MM.1S (cell line): Measurements from ENCODE around the gene C1orf56.
A peak's percentile ranks its signal among the peaks of the same experiment; 100 is the strongest.

Source experiments
- DNase-seq: peaks from one replicate; pipeline ENCODE4 v3.0.0-alpha.2; 2015
- H2AFZ ChIP-seq: fragments of 300-600 bp; sonication (generic); 2 replicates; pipeline ENCODE4 v1.6.0; 2016; ENCODE audit warnings: antibody characterized with exemption, low read length
- H3F3A ChIP-seq: fragments of 300-600 bp; sonication (generic); 2 replicates; pipeline ENCODE4 v1.6.1; 2016; ENCODE audit warnings: mild to moderate bottlenecking, antibody characterized with exemption, low read length, moderate library complexity, mixed read lengths; ENCODE audit not compliant: insufficient read depth
- H3K27ac ChIP-seq: fragments of 300-600 bp; sonication (generic); 2 replicates; pipeline ENCODE4 v1.5.1; 2016; ENCODE audit warnings: mild to moderate bottlenecking, low read length
- H3K27me3 ChIP-seq: fragments of 300-600 bp; sonication (generic); replicated peaks from 2 replicates; pipeline ENCODE4 v1.6.0; 2016; ENCODE audit warnings: low read length; ENCODE audit not compliant: insufficient read depth
- H3K36me3 ChIP-seq: fragments of 300-600 bp; sonication (generic); replicated peaks from 2 replicates; pipeline ENCODE4 v1.6.1; 2016; ENCODE audit warnings: mild to moderate bottlenecking, low read length, mixed read lengths; ENCODE audit not compliant: insufficient read depth
- H3K4me1 ChIP-seq: fragments of 300-600 bp; sonication (generic); 2 replicates; pipeline ENCODE4 v1.6.1; 2016; ENCODE audit warnings: low read length, mixed read lengths
- H3K4me2 ChIP-seq: fragments of 300-600 bp; sonication (generic); 2 replicates; pipeline ENCODE4 v1.6.0; 2016; ENCODE audit warnings: low read depth, low read length
- H3K4me3 ChIP-seq: fragments of 300-600 bp; sonication (generic); 2 replicates; pipeline ENCODE4 v1.5.1; 2016; ENCODE audit warnings: low read length, mixed read lengths
- H3K79me2 ChIP-seq: fragments of 300-600 bp; sonication (generic); 2 replicates; pipeline ENCODE4 v1.6.1; 2016; ENCODE audit warnings: mixed run types, low read length, mixed read lengths
- H3K9ac ChIP-seq: fragments of 300-600 bp; sonication (generic); 2 replicates; pipeline ENCODE4 v1.6.1; 2016; ENCODE audit warnings: low read length, mixed read lengths
- H3K9me2 ChIP-seq: fragments of 300-600 bp; sonication (generic); replicated peaks from 2 replicates; pipeline ENCODE4 v1.6.1; 2016; ENCODE audit warnings: mild to moderate bottlenecking, low read length, mixed read lengths; ENCODE audit not compliant: insufficient read depth
- H3K9me3 ChIP-seq: fragments of 300-600 bp; sonication (generic); replicated peaks from 2 replicates; pipeline ENCODE4 v1.6.1; 2016; ENCODE audit warnings: mild to moderate bottlenecking, low read length, mixed read lengths; ENCODE audit not compliant: insufficient read depth
- H4K20me1 ChIP-seq: fragments of 300-600 bp; sonication (generic); 2 replicates; pipeline ENCODE4 v1.6.1; 2016; ENCODE audit warnings: mild to moderate bottlenecking, low read length, moderate library complexity, mixed read lengths; ENCODE audit not compliant: insufficient read depth
- EZH2 ChIP-seq: fragments of 300-600 bp; sonication (generic); optimal IDR thresholded peaks from 2 replicates; pipeline ENCODE3; 2017; ENCODE audit warnings: low read depth, mild to moderate bottlenecking, antibody characterized with exemption, low read length, mixed read lengths
- EZH2phosphoT487 ChIP-seq: fragments of 300-600 bp; sonication (generic); IDR thresholded peaks from 2 replicates; pipeline ENCODE4 v1.6.1; 2018; ENCODE audit warnings: antibody characterized with exemption, low read length
- TF ChIP-seq, protein P1 (sequence below): fragments of 300-600 bp; sonication (generic); IDR thresholded peaks from 2 replicates; pipeline ENCODE4 v1.5.1; 2016; ENCODE audit warnings: antibody characterized with exemption, low read length, mixed read lengths

The C1orf56 gene

DNA sequence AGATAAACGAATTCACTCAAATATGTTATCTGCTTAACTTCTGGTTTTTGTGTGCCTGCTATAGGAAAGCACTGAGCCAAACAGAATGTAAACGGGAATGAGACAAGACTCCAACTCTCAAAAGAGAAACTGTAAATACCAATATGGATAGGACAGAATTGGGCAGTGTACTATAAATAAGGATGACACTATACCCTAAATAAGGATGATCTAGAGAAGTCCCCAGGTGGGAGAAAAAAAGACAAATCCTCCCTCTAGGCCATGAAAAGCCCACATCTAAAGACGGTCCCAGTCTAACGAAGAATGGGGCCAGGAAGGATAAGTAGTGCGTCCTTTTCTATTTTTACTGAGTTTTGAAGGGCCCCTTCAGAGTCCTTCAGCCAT is 21.5 kb downstream of the C1orf56 start:
- no peak overlapping the region for H3K4me2 ChIP-seq
- TF ChIP-seq EZH2phosphoT487: no peak
- no peaks in the 10 kb centered on the region for H4K20me1 ChIP-seq
- no peak for DNase-seq
- H3K9me2 ChIP-seq: no peaks in the 10 kb centered on the region
- no peak overlapping the region for H3K9ac ChIP-seq
- no peak overlapping the region for H2AFZ ChIP-seq
- H3K9me3 ChIP-seq: no peaks in the 10 kb centered on the region
- H3K4me1 ChIP-seq: 0 out of 2 replicates have a peak, but pooled peaks cover 3% of the 10 kb centered on the region
- peaks cover 19% of the 10 kb centered on the region for H3F3A ChIP-seq
- no peaks in the 10 kb centered on the region for H3K27me3 ChIP-seq
- H3K4me3 ChIP-seq: no peak overlapping the region
- peaks cover 11% of the 10 kb centered on the region; the same call in 1 of the 2 replicates for H3K79me2 ChIP-seq
- no peaks in the 10 kb centered on the region for H3K36me3 ChIP-seq
- H3K27ac ChIP-seq: no peak overlapping the region

DNA sequence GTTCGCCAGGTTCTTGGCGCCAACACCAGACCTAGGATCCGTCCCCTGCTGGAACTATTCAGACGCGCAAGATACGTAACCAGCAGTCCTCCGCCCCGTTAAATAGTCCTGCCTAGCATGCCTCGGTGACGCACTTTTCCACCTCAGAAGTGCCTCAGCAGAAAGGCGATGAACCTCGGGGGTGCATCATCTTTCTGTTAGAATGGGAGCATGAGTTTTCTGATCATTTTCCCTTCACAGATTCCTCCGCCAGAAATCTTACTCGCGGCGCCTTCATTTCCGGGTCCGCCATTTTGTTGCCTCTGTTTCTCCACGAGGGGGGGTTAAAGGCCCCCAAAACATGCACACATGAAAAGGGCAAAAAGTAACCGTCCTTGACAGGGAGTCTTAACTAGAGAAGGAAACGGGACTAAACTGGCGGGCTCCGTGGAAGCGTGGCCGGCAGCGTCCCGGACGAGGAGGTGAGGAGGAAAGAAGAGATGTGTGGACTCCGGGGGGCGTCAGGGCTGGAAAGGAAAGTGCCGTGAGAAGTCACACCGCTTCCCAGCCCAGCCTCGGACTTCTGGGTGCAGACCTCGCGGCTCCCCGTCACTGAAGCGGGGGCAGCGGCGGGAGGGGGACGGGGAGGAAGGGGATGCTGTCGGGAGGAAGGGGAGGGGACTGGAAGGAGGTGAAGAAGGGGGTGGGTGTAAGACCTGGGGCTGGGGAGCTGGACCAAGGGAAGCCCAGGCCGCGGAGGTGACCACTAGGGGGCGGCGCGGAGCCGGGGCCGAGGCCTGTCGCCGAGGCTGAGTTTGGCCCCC is 23.1 kb downstream of the C1orf56 start, which contains the start of gene GABPB2:
GABPB2 (plus strand) TSS at position 288 of the 803 bp plus-strand sequence. CDS start 17,429 bp downstream, outside the sequence.
- peak within 1 kb of the TSS; percentile 92 for H3K27ac ChIP-seq
- H3K9me3 ChIP-seq: no peaks in the 10 kb centered on the region
- H4K20me1 ChIP-seq: no peaks in the 10 kb centered on the region
- H3K79me2 ChIP-seq: peaks cover 11% of the 10 kb centered on the region; the same call in 1 of the 2 replicates
- peak within 1 kb of the TSS; percentile 81 for H2AFZ ChIP-seq
- H3F3A ChIP-seq: peaks cover 19% of the 10 kb centered on the region
- TF ChIP-seq, protein P1, sequence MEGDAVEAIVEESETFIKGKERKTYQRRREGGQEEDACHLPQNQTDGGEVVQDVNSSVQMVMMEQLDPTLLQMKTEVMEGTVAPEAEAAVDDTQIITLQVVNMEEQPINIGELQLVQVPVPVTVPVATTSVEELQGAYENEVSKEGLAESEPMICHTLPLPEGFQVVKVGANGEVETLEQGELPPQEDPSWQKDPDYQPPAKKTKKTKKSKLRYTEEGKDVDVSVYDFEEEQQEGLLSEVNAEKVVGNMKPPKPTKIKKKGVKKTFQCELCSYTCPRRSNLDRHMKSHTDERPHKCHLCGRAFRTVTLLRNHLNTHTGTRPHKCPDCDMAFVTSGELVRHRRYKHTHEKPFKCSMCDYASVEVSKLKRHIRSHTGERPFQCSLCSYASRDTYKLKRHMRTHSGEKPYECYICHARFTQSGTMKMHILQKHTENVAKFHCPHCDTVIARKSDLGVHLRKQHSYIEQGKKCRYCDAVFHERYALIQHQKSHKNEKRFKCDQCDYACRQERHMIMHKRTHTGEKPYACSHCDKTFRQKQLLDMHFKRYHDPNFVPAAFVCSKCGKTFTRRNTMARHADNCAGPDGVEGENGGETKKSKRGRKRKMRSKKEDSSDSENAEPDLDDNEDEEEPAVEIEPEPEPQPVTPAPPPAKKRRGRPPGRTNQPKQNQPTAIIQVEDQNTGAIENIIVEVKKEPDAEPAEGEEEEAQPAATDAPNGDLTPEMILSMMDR: peak; percentile 89
- TF ChIP-seq EZH2phosphoT487: no peak
- peak within 1 kb of the TSS; percentile 94 for H3K9ac ChIP-seq
- peak within 1 kb of the TSS; percentile 92 for H3K4me3 ChIP-seq
- 0 out of 2 replicates have a peak, but pooled peaks cover 3% of the 10 kb centered on the region for H3K4me1 ChIP-seq
- DNase-seq: peak; percentile 95
- no peaks in the 10 kb centered on the region for H3K9me2 ChIP-seq
- no peaks in the 10 kb centered on the region for H3K36me3 ChIP-seq
- peak within 1 kb of the TSS; percentile 93 for H3K4me2 ChIP-seq
- no peaks in the 10 kb centered on the region for H3K27me3 ChIP-seq

DNA sequence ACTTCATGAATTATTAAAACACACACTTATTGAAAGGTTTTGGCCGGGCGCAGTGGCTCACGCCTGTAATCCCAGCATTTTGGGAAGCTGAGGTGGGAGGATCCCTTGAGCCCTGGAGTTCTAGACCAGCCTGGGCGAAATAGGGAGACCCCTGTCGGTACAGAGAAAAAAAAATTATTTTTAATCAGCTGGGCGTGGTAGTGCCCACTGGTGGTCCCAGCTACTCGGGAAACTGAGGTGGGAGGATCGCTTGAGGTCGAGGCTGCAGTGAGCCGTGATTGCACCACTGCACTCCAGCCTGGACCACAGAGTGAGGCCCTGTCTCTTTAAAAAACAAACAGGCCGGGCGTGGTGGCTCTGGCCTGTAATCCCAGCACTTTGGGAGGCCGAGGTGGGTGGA is 24.7 kb downstream of the C1orf56 start:
- H4K20me1 ChIP-seq: no peaks in the 10 kb centered on the region
- H3K9me2 ChIP-seq: no peaks in the 10 kb centered on the region
- DNase-seq: no peak
- H3K36me3 ChIP-seq: no peaks in the 10 kb centered on the region
- H2AFZ ChIP-seq: no peak overlapping the region
- H3K27ac ChIP-seq: no peak overlapping the region
- H3K4me1 ChIP-seq: 0 out of 2 replicates have a peak, but pooled peaks cover 3% of the 10 kb centered on the region
- H3K9ac ChIP-seq: no peak overlapping the region
- H3K4me3 ChIP-seq: no peak overlapping the region
- no peak for TF ChIP-seq EZH2phosphoT487
- TF ChIP-seq, protein P1: no peak
- TF ChIP-seq EZH2: no peak
- peaks cover 11% of the 10 kb centered on the region; the same call in 1 of the 2 replicates for H3K79me2 ChIP-seq
- no peak overlapping the region for H3K4me2 ChIP-seq
- H3F3A ChIP-seq: peaks cover 19% of the 10 kb centered on the region
- H3K27me3 ChIP-seq: no peaks in the 10 kb centered on the region
- no peaks in the 10 kb centered on the region for H3K9me3 ChIP-seq
